DND-41 (cell line): Measurements from ENCODE around the gene RAPGEF5.

Experiments
- ATAC-seq: fragments of 200-7000 bp; cut with Tn5 transposase; 3 replicates; pipeline ENCODE4 v1.9.1; 2021; ENCODE audit warnings: low read depth; ENCODE audit not compliant: insufficient read depth
- DNase-seq: peaks from one replicate; pipeline ENCODE4 v3.0.0-alpha.2; 2020
- H2AFZ ChIP-seq: 2 replicates; pipeline ENCODE4 v1.6.0; 2012; ENCODE audit warnings: low read depth, low read length
- H3K27ac ChIP-seq: 2 replicates; pipeline ENCODE4 v1.5.1; 2012; ENCODE audit warnings: low read length, inconsistent platforms
- H3K27me3 ChIP-seq: fragments of 200-600 bp; sonication (generic); 2 replicates; pipeline ENCODE4 v1.6.0; 2012; ENCODE audit warnings: low read length, mild to moderate bottlenecking, inconsistent platforms; ENCODE audit not compliant: insufficient read depth, poor library complexity
- H3K36me3 ChIP-seq: 2 replicates; pipeline ENCODE4 v1.5.1; 2012; ENCODE audit warnings: low read length, inconsistent platforms; ENCODE audit not compliant: insufficient read depth
- H3K4me1 ChIP-seq: 2 replicates; pipeline ENCODE4 v1.5.1; 2012; ENCODE audit warnings: mild to moderate bottlenecking, low read length; ENCODE audit not compliant: insufficient read depth
- H3K4me2 ChIP-seq: 2 replicates; pipeline ENCODE4 v1.6.0; 2012; ENCODE audit warnings: mild to moderate bottlenecking, moderate library complexity, low read length, inconsistent platforms; ENCODE audit not compliant: insufficient read depth
- H3K4me3 ChIP-seq, 2 experiments: fragments of 200-600 bp in 1 of 2; shearing (Covaris generic) in 1 of 2; 2 replicates each; pipeline ENCODE4 v1.5.1; 2012 to 2016; ENCODE audit warnings: inconsistent platforms in 2 of 2, low read length in 2 of 2, mild to moderate bottlenecking in 2 of 2, low read depth in 1 of 2, moderate library complexity in 1 of 2
- H3K79me2 ChIP-seq: 2 replicates; pipeline ENCODE4 v1.6.0; 2012; ENCODE audit warnings: low read length, inconsistent platforms; ENCODE audit not compliant: insufficient read depth
- H3K9ac ChIP-seq: 2 replicates; pipeline ENCODE4 v1.6.0; 2012; ENCODE audit warnings: low read depth, mild to moderate bottlenecking, inconsistent platforms, low read length, moderate library complexity
- H3K9me3 ChIP-seq: 2 replicates; pipeline ENCODE4 v1.5.1; 2012; ENCODE audit warnings: low read length, moderate library complexity, mild to moderate bottlenecking, inconsistent platforms; ENCODE audit not compliant: insufficient read depth, severe bottlenecking
- H4K20me1 ChIP-seq: 2 replicates; pipeline ENCODE4 v1.6.0; 2012; ENCODE audit warnings: low read length; ENCODE audit not compliant: insufficient read depth
- CTCF ChIP-seq: IDR thresholded peaks from 2 replicates; pipeline ENCODE4 v1.5.1; 2012; ENCODE audit warnings: borderline replicate concordance, low read length, moderate library complexity, mild to moderate bottlenecking; ENCODE audit not compliant: poor library complexity, severe bottlenecking; ENCODE audit errors: extremely low read depth
- EZH2 ChIP-seq: IDR thresholded peaks from 3 replicates; pipeline ENCODE4 v1.6.1; 2012; ENCODE audit warnings: borderline replicate concordance, low read depth, mild to moderate bottlenecking, moderate library complexity, low read length, inconsistent platforms; ENCODE audit not compliant: severe bottlenecking

Gene RAPGEF5

GRCh38 chr7:22371878-22372277 lies 14.9 kb upstream of the RAPGEF5 start:
- Histone ChIP-seq H3K9ac (no peak overlapping the region), H4K20me1 (no peaks in the 10 kb centered on the region), H3K79me2 (no peaks in the 10 kb centered on the region), H3K4me2 (no peak overlapping the region), H3K27ac (no peak overlapping the region), H3K27me3 (no peaks in the 10 kb centered on the region), H3K9me3 (no peaks in the 10 kb centered on the region), H2AFZ (no peak overlapping the region), H3K4me1 (no peaks in the 10 kb centered on the region), H3K36me3 (no peaks in the 10 kb centered on the region), H3K4me3 (no peak overlapping the region)
- no peak for ATAC-seq
- DNase-seq = no peak
- TF ChIP-seq EZH2 (no peak), CTCF (no peak)

- no peaks in the 10 kb centered on the region for H3K9me3 ChIP-seq
- no peak overlapping the region for H3K27ac ChIP-seq
- ATAC-seq = no peak
- H3K36me3 ChIP-seq = no peaks in the 10 kb centered on the region
- H3K4me1 ChIP-seq = no peaks in the 10 kb centered on the region
- no peaks in the 10 kb centered on the region for H4K20me1 ChIP-seq
- no peak for TF ChIP-seq CTCF
- no peaks in the 10 kb centered on the region for H3K79me2 ChIP-seq
- no peak overlapping the region for H3K9ac ChIP-seq
- H2AFZ ChIP-seq = no peak overlapping the region
- DNase-seq = no peak
- H3K4me3 ChIP-seq = no peak overlapping the region
- no peak overlapping the region for H3K4me2 ChIP-seq
- no peaks in the 10 kb centered on the region for H3K27me3 ChIP-seq
Observed at GRCh38 chr7:22364900-22365299, 7.9 kb upstream of the RAPGEF5 start.

- H3K36me3 ChIP-seq = no peaks in the 10 kb centered on the region
- no peak for ATAC-seq
- DNase-seq = no peak
Observed at GRCh38 chr7:22363756-22364422, 6.9 kb upstream of the RAPGEF5 start.

More at GRCh38 chr7:22363756-22364422, 6.9 kb upstream of the RAPGEF5 start:
- H3K27me3 ChIP-seq = no peaks in the 10 kb centered on the region
- no peaks in the 10 kb centered on the region for H3K9me3 ChIP-seq
- H3K27ac ChIP-seq = no peak overlapping the region
- no peaks in the 10 kb centered on the region for H3K4me1 ChIP-seq
- no peak overlapping the region for H3K4me3 ChIP-seq
- H3K79me2 ChIP-seq = no peaks in the 10 kb centered on the region
- TF ChIP-seq EZH2 (no peak), CTCF (no peak)
- no peaks in the 10 kb centered on the region for H4K20me1 ChIP-seq
- no peak overlapping the region for H3K9ac ChIP-seq
- no peak overlapping the region for H3K4me2 ChIP-seq
- 0 out of 2 replicates have a peak overlapping the region, but pooled peaks have one; percentile 41 for H2AFZ ChIP-seq
